ENCODE data around the gene GPS1.

DNA sequence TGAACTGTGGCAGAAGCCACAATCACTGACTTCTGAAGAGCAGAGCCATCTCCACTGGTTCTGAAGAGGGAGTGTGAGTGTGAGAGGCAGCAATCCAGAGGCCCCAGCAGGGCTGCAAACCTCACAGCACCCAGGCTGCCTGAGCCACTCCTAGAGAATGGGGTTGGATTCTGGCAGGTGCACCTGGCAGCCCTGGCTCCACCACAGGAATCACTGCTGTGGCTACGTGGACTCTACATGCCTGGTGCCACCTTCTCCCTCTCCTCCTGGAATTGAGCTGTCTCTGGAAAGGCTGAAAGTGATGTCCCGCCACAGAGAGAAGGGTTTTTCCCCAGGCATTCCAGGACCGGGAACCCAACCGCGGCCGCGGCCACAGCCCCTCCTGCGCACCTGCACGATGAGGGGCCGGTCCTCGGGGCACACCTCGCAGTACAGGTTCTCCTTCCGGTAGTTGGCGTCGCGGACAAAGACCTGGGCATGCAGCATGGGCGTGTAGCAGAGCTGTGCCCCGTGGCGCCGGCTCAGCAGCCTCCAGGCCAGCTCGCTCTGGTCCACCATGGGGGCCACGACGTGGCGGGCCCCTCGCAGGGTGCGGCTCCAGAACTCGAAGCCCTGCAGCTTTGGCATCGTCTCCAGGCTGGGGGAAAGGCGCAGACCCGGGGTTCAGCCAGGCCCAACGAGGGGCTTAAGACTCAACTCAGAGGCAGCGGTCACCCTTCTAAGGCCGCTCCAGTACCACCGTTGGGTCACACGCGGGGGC lies 12.9 kb downstream of the GPS1 start:
- TF ChIP-seq GATA2 (IDR thresholded peaks at IDR 0.05; ENCODE audit: low read depth, low read length) (no peak), GATA3 (IDR thresholded peaks at IDR 0.05; ENCODE audit: low read depth, low read length) (no peak)
